Sigmoid colon (tissue), 7 donors: Measurements from ENCODE around the gene COTL1. TPM values are rescaled to one million over a fixed set of nuclear protein-coding genes. Genes with fewer than 3 reads are reported as not detected.

ENCODE experiments used
- DNase-seq: peaks from one replicate; pipeline ENCODE4 v3.0.0-alpha.2; 2019
- H3K27ac ChIP-seq, 4 donors: fragments of 200-600 bp; sonication (generic); one replicate each; pipeline ENCODE4 v1.5.1; 2016 to 2019; ENCODE audit warnings: mild to moderate bottlenecking in 1 of 4
- H3K27me3 ChIP-seq, 3 donors: fragments of 200-600 bp; sonication (generic); one replicate each; pipeline ENCODE4 v1.5.1; 2019; ENCODE audit warnings: mild to moderate bottlenecking in 1 of 3
- H3K36me3 ChIP-seq, 4 donors: fragments of 200-600 bp; sonication (generic); one replicate each; pipeline ENCODE4 v1.5.1; 2016 to 2019
- H3K4me1 ChIP-seq, 4 donors: fragments of 200-600 bp; sonication (generic); one replicate each; pipeline ENCODE4 v1.5.1; 2017 to 2019
- H3K4me3 ChIP-seq, 4 donors: fragments of 200-600 bp; sonication (generic); one replicate each; pipeline ENCODE4 v1.5.1; 2017 to 2019; ENCODE audit warnings: mild to moderate bottlenecking in 2 of 4, moderate library complexity in 1 of 4
- H3K9me3 ChIP-seq, 4 donors: fragments of 200-600 bp in 3 of 4; sonication (generic) in 3 of 4; one replicate each; pipeline versions ENCODE4 v1.5.1 to v1.6.1; 2013 to 2019
- CTCF ChIP-seq, 4 experiments: fragments of 450-650 bp in 3 of 4; fragments of 200-600 bp in 1 of 4; IDR thresholded peaks; one replicate each; pipeline ENCODE4 v1.5.1; 2016 to 2019; ENCODE audit warnings: antibody characterized with exemption in 4 of 4, mild to moderate bottlenecking in 3 of 4, moderate library complexity in 2 of 4
- EP300 ChIP-seq, 4 donors: sonication (generic); formaldehyde crosslinking; IDR thresholded peaks; one replicate each; pipeline ENCODE4 v1.6.1; 2017; ENCODE audit warnings: antibody characterized with exemption in 4 of 4
- POLR2A ChIP-seq, 2 donors: fragments of 450-650 bp; IDR thresholded peaks; one replicate each; pipeline ENCODE4 v1.6.1; 2016; ENCODE audit warnings: antibody characterized with exemption in 2 of 2, mild to moderate bottlenecking in 2 of 2, moderate library complexity in 2 of 2
- POLR2AphosphoS5 ChIP-seq, 4 donors: sonication (generic); formaldehyde crosslinking; IDR thresholded peaks; one replicate each; pipeline ENCODE4 v1.6.1; 2017; ENCODE audit warnings: antibody characterized with exemption in 4 of 4
- WGBS, 2 donors: extraction: QIAGEN DNeasy Blood & Tissue Kit; methylation state at CpG; one replicate each; pipeline ENCODE4 v1.1.7; 2013; 5-methylcytosine and 5-hydroxymethylcytosine counted together
- intact Hi-C: fragments of 100-400 bp; cut with DNase I; formaldehyde crosslinking; loops from one replicate; pipeline ENCODE4 v1.15.1; 2023
- polyA plus RNA-seq, 3 donors: library from polyadenylated mRNA; stranded (reverse); fragments of 200-250 nt; gene quantifications; one replicate each; pipeline ENCODE4 v1.2.3, GENCODE V29; 2013
- total RNA-seq, 4 donors: library from RNA; depleted of rRNA; stranded (reverse); fragments of >200 nt; gene quantifications; one replicate each; pipeline ENCODE4 v1.1.0, GENCODE V29; 2016
- donor health status: healthy with polysubstance abuse.
- donor health status: Bipolar disorder and iron deficiency.
- donor health status: healthy.

Gene COTL1
- total and polyA plus RNA-seq, 7 donors, result 34.6 to 160 (median 48.6) TPM

- TF ChIP-seq EP300 (IDR thresholded peaks at IDR 0.05), result no peak
- no peak for TF ChIP-seq POLR2AphosphoS5 (IDR thresholded peaks at IDR 0.05)
- TF ChIP-seq POLR2A (IDR thresholded peaks at IDR 0.05), result no peak
- TF ChIP-seq CTCF (IDR thresholded peaks at IDR 0.05), result no peak
- H3K27ac ChIP-seq, result no peak overlapping the region
- H3K36me3 ChIP-seq, result no peaks in the 10 kb centered on the region
- H3K27me3 ChIP-seq, result no peaks in the 10 kb centered on the region
- no peaks in the 10 kb centered on the region for H3K4me1 ChIP-seq
- DNase-seq, result no peak
- no peaks in the 10 kb centered on the region for H3K9me3 ChIP-seq
- WGBS, 2 donors, result 63 to 70% methylated on average over 6 of the region's 6 CpGs
- no peak overlapping the region for H3K4me3 ChIP-seq
- intact Hi-C loops, result no loop called here
Observed at GRCh38 chr16:84557059-84557458, 60.8 kb downstream of the COTL1 start.

- Histone ChIP-seq H3K36me3 (no peaks in the 10 kb centered on the region), H3K27ac (no peak overlapping the region), H3K9me3 (no peaks in the 10 kb centered on the region), H3K4me1 (no peaks in the 10 kb centered on the region), H3K27me3 (no peaks in the 10 kb centered on the region), H3K4me3 (no peak overlapping the region)
- DNase-seq, result no peak
- WGBS, 2 donors, result 47 to 70% methylated on average over 19 of the region's 19 CpGs
- TF ChIP-seq POLR2AphosphoS5 (IDR thresholded peaks at IDR 0.05), result no peak
- TF ChIP-seq EP300 (IDR thresholded peaks at IDR 0.05), result no peak
- TF ChIP-seq CTCF (IDR thresholded peaks at IDR 0.05), result no peak
- no peak for TF ChIP-seq POLR2A (IDR thresholded peaks at IDR 0.05)
- intact Hi-C loops, result no loop called here
Observed at GRCh38 chr16:84555418-84556196, 62.3 kb downstream of the COTL1 start.

- intact Hi-C loops, result no loop called here
- DNase-seq, result no peak
- Histone ChIP-seq H3K9me3 (no peaks in the 10 kb centered on the region), H3K36me3 (no peaks in the 10 kb centered on the region), H3K4me1 (no peaks in the 10 kb centered on the region), H3K4me3 (no peak overlapping the region), H3K27me3 (no peaks in the 10 kb centered on the region), H3K27ac (no peak overlapping the region)
- no peak for TF ChIP-seq EP300 (IDR thresholded peaks at IDR 0.05)
- no peak for TF ChIP-seq POLR2AphosphoS5 (IDR thresholded peaks at IDR 0.05)
- TF ChIP-seq CTCF (IDR thresholded peaks at IDR 0.05), result no peak
- no peak for TF ChIP-seq POLR2A (IDR thresholded peaks at IDR 0.05)
- WGBS, 2 donors, result 80 to 92% methylated on average over 11 of the region's 11 CpGs
Observed at GRCh38 chr16:84554627-84555328, 63.1 kb downstream of the COTL1 start.

- intact Hi-C loops, result no loop called here
- Histone ChIP-seq H3K27ac (no peak overlapping the region), H3K27me3 (no peaks in the 10 kb centered on the region), H3K36me3 (no peaks in the 10 kb centered on the region), H3K4me3 (no peak overlapping the region), H3K9me3 (no peaks in the 10 kb centered on the region), H3K4me1 (no peaks in the 10 kb centered on the region)
- no peak for DNase-seq
- WGBS, 2 donors, result 77 to 90% methylated on average over 11 of the region's 11 CpGs
- no peak for TF ChIP-seq EP300 (IDR thresholded peaks at IDR 0.05)
- TF ChIP-seq CTCF (IDR thresholded peaks at IDR 0.05), result no peak
- TF ChIP-seq POLR2A (IDR thresholded peaks at IDR 0.05), result no peak
- no peak for TF ChIP-seq POLR2AphosphoS5 (IDR thresholded peaks at IDR 0.05)
Observed at GRCh38 chr16:84553873-84554399, 63.9 kb downstream of the COTL1 start.
